ENCODE data around the gene HERC2.

- TF ChIP-seq POLR2AphosphoS5 (IDR thresholded peaks at IDR 0.05) (no peak), POLR2A (IDR thresholded peaks at IDR 0.05) (no peak)
Observed at GRCh38 chr15:28109626-28110455, 212.1 kb downstream of the HERC2 start.
